ENCODE data around the gene KCNH4. TPM values are rescaled to one million over a fixed set of nuclear protein-coding genes. Genes with fewer than 3 reads are reported as not detected.
A peak's percentile ranks its signal among the peaks of the same experiment; 100 is the strongest.

The KCNH4 gene
- total and polyA plus RNA-seq, 2 experiments from 2014 or later, result 0.17 to 0.23 TPM

DNA sequence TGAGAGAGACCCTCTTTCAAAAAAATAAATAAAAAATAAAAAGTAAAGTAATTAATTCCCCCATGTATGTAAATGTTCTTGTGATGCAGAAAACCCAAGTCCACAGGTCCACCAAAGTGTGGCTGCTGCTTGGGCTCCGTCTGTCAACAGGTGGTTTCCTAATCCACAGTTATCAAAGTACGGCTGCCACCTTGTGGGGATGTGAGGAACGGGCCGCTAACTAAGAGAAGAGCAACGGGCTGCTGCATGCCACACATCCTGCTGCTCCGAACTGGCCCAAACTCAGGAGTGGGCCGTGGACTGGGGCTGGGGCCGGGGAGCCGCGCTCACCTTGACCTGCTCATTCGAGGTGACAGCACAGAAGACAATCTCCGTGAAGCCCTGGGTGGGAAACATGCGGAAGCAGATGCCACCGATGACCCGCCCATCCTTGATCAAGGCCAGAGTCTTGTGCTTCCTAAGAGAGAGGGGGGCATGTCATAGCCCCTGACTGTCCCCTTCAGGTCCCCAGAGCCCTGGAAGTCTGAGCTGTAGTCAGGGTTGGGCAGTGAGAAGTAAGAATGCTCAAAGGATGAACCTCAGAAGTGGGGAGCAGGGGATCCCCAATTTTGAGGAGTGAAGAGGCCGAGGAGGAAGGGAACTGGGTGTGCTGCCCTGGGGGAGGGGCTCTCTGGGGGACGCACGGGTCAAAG is 64.1 kb downstream of the KCNH4 start:
- peak; percentile 91 for DNase-seq (ENCODE audit: low spot score)
- Histone ChIP-seq H3K4me2 (no peak overlapping the region), H3K27me3 (no peaks in the 10 kb centered on the region), H3K9me3 (ENCODE audit: low read depth) (no peaks in the 10 kb centered on the region), H3K4me1 (ENCODE audit: insufficient read depth) (peaks cover 7% of the 10 kb centered on the region), H3K4me3 (no peak overlapping the region), H3K27ac (no peak overlapping the region), H3K36me3 (replicated peaks; ENCODE audit: insufficient read depth, low read depth) (no peaks in the 10 kb centered on the region), H4K20me1 (ENCODE audit: insufficient read depth, poor library complexity, severe bottlenecking) (no peaks in the 10 kb centered on the region), H2AFZ (no peak overlapping the region), H3K9me2 (replicated peaks; ENCODE audit: insufficient read depth) (no peaks in the 10 kb centered on the region), H3K79me2 (no peaks in the 10 kb centered on the region)
- 52% methylated on average over 18 of the region's 18 CpGs for WGBS (ENCODE audit: low lambda C conversion rate, missing lambda C conversion rate)
- no peak for TF ChIP-seq EZH2 (IDR thresholded peaks at IDR 0.05; ENCODE audit: borderline replicate concordance)
- TF ChIP-seq, protein P1, sequence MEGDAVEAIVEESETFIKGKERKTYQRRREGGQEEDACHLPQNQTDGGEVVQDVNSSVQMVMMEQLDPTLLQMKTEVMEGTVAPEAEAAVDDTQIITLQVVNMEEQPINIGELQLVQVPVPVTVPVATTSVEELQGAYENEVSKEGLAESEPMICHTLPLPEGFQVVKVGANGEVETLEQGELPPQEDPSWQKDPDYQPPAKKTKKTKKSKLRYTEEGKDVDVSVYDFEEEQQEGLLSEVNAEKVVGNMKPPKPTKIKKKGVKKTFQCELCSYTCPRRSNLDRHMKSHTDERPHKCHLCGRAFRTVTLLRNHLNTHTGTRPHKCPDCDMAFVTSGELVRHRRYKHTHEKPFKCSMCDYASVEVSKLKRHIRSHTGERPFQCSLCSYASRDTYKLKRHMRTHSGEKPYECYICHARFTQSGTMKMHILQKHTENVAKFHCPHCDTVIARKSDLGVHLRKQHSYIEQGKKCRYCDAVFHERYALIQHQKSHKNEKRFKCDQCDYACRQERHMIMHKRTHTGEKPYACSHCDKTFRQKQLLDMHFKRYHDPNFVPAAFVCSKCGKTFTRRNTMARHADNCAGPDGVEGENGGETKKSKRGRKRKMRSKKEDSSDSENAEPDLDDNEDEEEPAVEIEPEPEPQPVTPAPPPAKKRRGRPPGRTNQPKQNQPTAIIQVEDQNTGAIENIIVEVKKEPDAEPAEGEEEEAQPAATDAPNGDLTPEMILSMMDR (IDR thresholded peaks at IDR 0.05; ENCODE audit: poor library complexity), result peak; percentile 88

DNA sequence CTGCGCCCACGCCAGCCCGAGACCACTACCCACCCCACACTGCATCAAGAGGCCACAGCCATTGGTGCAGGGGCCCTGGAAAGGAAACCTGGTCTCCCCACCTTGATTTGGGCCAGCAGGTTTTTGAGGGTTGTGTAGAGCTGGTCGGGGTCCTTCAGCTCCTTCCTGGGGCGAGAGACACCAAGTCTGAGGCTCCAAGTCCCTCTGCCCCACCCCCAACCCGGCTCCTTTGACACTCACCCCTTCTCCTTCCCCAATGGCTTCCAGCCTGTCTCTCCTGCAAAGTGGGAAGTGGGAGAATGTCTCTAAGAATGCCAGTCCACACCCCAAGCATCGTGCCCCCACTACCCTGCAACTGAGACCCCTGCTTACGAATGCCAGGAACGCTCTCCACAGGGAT is 66.8 kb downstream of the KCNH4 start:
- H3K4me3 ChIP-seq, result no peak overlapping the region
- no peak overlapping the region for H3K27ac ChIP-seq
- no peak overlapping the region for H3K4me2 ChIP-seq
- DNase-seq (ENCODE audit: low spot score), result no peak
- 98% methylated on average over 9 of the region's 9 CpGs for WGBS (ENCODE audit: low lambda C conversion rate, missing lambda C conversion rate)
- no peaks in the 10 kb centered on the region for H3K9me3 ChIP-seq (ENCODE audit: low read depth)
- TF ChIP-seq, protein P1 (IDR thresholded peaks at IDR 0.05; ENCODE audit: poor library complexity), result no peak
- no peak for TF ChIP-seq EZH2 (IDR thresholded peaks at IDR 0.05; ENCODE audit: borderline replicate concordance)
- TF ChIP-seq EZH2phosphoT487 (IDR thresholded peaks at IDR 0.05; ENCODE audit: low read depth, severe bottlenecking, unreplicated experiment), result no peak
- no peaks in the 10 kb centered on the region for H3K36me3 ChIP-seq (replicated peaks; ENCODE audit: insufficient read depth, low read depth)
- H3K9me2 ChIP-seq (replicated peaks; ENCODE audit: insufficient read depth), result no peaks in the 10 kb centered on the region
- no peaks in the 10 kb centered on the region for H4K20me1 ChIP-seq (ENCODE audit: insufficient read depth, poor library complexity, severe bottlenecking)
- no peaks in the 10 kb centered on the region for H3K27me3 ChIP-seq
- no peaks in the 10 kb centered on the region for H3K79me2 ChIP-seq
- no peaks in the 10 kb centered on the region for H3K4me1 ChIP-seq (ENCODE audit: insufficient read depth)
- H2AFZ ChIP-seq, result no peak overlapping the region

DNA sequence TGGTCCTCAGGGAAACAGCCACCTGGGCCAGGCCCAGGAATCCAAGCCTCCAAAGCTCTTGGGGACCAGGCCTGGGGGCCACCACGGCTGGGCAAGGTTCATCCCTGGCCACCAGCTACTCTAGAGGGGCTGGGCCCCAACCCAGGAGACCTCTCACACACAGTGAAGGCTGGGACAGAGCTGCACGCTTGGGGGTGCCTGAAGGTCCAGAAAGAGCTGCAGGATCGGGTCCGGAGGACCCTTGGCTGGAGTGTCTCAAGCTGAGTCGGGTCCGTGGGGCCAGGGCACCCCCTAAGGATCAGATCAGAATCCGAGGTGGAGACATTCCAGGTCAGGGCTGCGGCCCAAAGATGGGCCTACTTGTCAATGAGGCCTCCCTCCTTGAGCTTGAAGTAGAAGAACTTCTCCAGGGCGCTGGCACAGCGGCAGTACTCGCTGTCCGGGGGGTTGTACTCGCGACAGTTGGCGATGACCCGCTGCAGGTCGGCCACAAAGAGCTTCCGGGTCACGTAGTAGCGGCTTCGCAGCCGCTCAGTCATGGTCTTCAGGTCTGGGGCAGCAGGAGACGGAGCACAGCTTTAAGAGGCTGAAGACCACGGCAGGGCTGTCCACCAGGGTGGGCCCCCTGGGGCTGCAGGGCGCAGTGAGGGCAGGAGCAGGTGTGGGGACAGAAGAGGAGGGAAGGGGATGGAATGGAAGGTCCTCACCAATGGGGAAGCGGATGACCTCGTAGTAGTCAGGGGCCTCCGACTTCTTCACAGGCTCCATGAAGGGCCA is 67.5 kb downstream of the KCNH4 start:
- Histone ChIP-seq H3K27me3 (no peaks in the 10 kb centered on the region), H3K79me2 (no peaks in the 10 kb centered on the region), H3K9me3 (ENCODE audit: low read depth) (no peaks in the 10 kb centered on the region), H3K4me1 (ENCODE audit: insufficient read depth) (no peaks in the 10 kb centered on the region), H3K9me2 (replicated peaks; ENCODE audit: insufficient read depth) (no peaks in the 10 kb centered on the region), H3K36me3 (replicated peaks; ENCODE audit: insufficient read depth, low read depth) (no peaks in the 10 kb centered on the region), H4K20me1 (ENCODE audit: insufficient read depth, poor library complexity, severe bottlenecking) (no peaks in the 10 kb centered on the region), H3K4me2 (no peak overlapping the region), H2AFZ (no peak overlapping the region), H3K27ac (no peak overlapping the region), H3K4me3 (no peak overlapping the region)
- no peak for DNase-seq (ENCODE audit: low spot score)
- WGBS (ENCODE audit: low lambda C conversion rate, missing lambda C conversion rate), result 94% methylated on average over 25 of the region's 28 CpGs
- TF ChIP-seq, protein P1 (IDR thresholded peaks at IDR 0.05; ENCODE audit: poor library complexity), result no peak
- TF ChIP-seq EZH2phosphoT487 (IDR thresholded peaks at IDR 0.05; ENCODE audit: low read depth, severe bottlenecking, unreplicated experiment) (no peak), EZH2 (IDR thresholded peaks at IDR 0.05; ENCODE audit: borderline replicate concordance) (no peak)
